ENCODE results near the gene BARD1. TPM values are rescaled to one million over a fixed set of nuclear protein-coding genes. Genes with fewer than 3 reads are reported as not detected.

Gene BARD1
- total and polyA plus RNA-seq, 2 of the 13 experiments (the other 11 are each of a cell fraction or from before 2014, with no cell fraction given), result 5.3 to 30.4 TPM

DNA sequence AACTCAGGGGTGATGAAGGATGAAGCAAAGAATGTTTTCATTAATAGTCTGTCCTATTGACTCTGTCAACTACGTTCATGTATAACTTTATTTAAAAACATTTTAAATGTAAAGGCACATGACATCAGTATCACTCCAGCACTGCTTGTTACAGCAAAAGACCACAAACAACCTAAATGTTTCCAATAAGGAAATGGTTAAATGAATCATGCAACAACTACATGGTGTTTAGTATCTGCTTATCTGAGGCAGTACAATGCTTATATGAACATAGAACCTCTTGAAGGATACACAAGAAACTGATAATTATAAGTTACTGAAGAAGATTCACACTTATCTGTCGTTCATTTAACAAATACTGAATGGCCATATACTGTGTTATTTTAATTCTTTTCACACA, 8.4 kb downstream of the BARD1 start:
- H3K79me2 ChIP-seq (ENCODE audit: insufficient read depth, low read length), result peaks cover 53% of the 10 kb centered on the region
- no peaks in the 10 kb centered on the region for H4K20me1 ChIP-seq (ENCODE audit: insufficient read depth, low read length)
- no peak overlapping the region for H3K4me3 ChIP-seq (replicated peaks in 1 of 3; ENCODE audit: insufficient read depth in 1 of 3, low read depth in 2 of 3, low read length in 3 of 3)
- WGBS (ENCODE audit: low lambda C conversion rate), result 95% methylated on average over 2 of the region's 2 CpGs
- BruUV-seq (replicated peaks), result no TSS peak
- no peak overlapping the region for H3K9ac ChIP-seq (ENCODE audit: insufficient read depth, low read depth, low read length)
- intact Hi-C loops (cut with micrococcal nuclease; ENCODE audit: unreplicated experiment), result no loop called here
- ATAC-seq (no peak), DNase-seq (ENCODE audit: low spot score) (no peak), FAIRE-seq (no peak)
- no peak overlapping the region for H2AFZ ChIP-seq (ENCODE audit: low read length)
- in situ Hi-C loops (cut with HindIII; ENCODE audit: extremely low pct_ligation_motif_present, low pct_unique_long_range_greater_than_20kb), result loop anchor here (25.0 kb wide), 1 partner anchor 1136 kb away; no protein-coding TSS in a partner anchor
- no peak overlapping the region for H3K27ac ChIP-seq (ENCODE audit: extremely low read length, insufficient read depth, low read length)
- CTCF ChIA-PET (ENCODE audit: low intra/inter-chr PET ratio, low total read pairs), result no interaction called here
- no peaks in the 10 kb centered on the region for H3K9me3 ChIP-seq (ENCODE audit: low read length)
- no peaks in the 10 kb centered on the region for H3K27me3 ChIP-seq (ENCODE audit: control insufficient read depth in 1 of 2, insufficient read depth in 2 of 2, low read length in 2 of 2)
- peaks cover 0 to 5% of the 10 kb centered on the region in 2 experiments; a peak in 1 of 5 replicates for H3K36me3 ChIP-seq (replicated peaks in 1 of 2; ENCODE audit: control insufficient read depth in 1 of 2, insufficient read depth in 2 of 2, low read length in 2 of 2)
- POLR2A ChIA-PET, result no interaction called here
- no peak overlapping the region for H3K4me2 ChIP-seq (ENCODE audit: low read depth, low read length)
- peaks cover 13% of the 10 kb centered on the region for H3K4me1 ChIP-seq (ENCODE audit: insufficient read depth, low read length)
- TF ChIP-seq, protein P1, sequence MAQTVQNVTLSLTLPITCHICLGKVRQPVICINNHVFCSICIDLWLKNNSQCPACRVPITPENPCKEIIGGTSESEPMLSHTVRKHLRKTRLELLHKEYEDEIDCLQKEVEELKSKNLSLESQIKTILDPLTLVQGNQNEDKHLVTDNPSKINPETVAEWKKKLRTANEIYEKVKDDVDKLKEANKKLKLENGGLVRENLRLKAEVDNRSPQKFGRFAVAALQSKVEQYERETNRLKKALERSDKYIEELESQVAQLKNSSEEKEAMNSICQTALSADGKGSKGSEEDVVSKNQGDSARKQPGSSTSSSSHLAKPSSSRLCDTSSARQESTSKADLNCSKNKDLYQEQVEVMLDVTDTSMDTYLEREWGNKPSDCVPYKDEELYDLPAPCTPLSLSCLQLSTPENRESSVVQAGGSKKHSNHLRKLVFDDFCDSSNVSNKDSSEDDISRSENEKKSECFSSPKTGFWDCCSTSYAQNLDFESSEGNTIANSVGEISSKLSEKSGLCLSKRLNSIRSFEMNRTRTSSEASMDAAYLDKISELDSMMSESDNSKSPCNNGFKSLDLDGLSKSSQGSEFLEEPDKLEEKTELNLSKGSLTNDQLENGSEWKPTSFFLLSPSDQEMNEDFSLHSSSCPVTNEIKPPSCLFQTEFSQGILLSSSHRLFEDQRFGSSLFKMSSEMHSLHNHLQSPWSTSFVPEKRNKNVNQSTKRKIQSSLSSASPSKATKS (CRISPR knock-in tag; IDR thresholded peaks at IDR 0.05), result no peak
- no peak for TF ChIP-seq ZNF549 (CRISPR knock-in tag; IDR thresholded peaks at IDR 0.05)
- TF ChIP-seq, protein P2, sequence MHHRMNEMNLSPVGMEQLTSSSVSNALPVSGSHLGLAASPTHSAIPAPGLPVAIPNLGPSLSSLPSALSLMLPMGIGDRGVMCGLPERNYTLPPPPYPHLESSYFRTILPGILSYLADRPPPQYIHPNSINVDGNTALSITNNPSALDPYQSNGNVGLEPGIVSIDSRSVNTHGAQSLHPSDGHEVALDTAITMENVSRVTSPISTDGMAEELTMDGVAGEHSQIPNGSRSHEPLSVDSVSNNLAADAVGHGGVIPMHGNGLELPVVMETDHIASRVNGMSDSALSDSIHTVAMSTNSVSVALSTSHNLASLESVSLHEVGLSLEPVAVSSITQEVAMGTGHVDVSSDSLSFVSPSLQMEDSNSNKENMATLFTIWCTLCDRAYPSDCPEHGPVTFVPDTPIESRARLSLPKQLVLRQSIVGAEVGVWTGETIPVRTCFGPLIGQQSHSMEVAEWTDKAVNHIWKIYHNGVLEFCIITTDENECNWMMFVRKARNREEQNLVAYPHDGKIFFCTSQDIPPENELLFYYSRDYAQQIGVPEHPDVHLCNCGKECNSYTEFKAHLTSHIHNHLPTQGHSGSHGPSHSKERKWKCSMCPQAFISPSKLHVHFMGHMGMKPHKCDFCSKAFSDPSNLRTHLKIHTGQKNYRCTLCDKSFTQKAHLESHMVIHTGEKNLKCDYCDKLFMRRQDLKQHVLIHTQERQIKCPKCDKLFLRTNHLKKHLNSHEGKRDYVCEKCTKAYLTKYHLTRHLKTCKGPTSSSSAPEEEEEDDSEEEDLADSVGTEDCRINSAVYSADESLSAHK (CRISPR knock-in tag; IDR thresholded peaks at IDR 0.05; ENCODE audit: borderline replicate concordance), result no peak
- TF ChIP-seq, protein P3, sequence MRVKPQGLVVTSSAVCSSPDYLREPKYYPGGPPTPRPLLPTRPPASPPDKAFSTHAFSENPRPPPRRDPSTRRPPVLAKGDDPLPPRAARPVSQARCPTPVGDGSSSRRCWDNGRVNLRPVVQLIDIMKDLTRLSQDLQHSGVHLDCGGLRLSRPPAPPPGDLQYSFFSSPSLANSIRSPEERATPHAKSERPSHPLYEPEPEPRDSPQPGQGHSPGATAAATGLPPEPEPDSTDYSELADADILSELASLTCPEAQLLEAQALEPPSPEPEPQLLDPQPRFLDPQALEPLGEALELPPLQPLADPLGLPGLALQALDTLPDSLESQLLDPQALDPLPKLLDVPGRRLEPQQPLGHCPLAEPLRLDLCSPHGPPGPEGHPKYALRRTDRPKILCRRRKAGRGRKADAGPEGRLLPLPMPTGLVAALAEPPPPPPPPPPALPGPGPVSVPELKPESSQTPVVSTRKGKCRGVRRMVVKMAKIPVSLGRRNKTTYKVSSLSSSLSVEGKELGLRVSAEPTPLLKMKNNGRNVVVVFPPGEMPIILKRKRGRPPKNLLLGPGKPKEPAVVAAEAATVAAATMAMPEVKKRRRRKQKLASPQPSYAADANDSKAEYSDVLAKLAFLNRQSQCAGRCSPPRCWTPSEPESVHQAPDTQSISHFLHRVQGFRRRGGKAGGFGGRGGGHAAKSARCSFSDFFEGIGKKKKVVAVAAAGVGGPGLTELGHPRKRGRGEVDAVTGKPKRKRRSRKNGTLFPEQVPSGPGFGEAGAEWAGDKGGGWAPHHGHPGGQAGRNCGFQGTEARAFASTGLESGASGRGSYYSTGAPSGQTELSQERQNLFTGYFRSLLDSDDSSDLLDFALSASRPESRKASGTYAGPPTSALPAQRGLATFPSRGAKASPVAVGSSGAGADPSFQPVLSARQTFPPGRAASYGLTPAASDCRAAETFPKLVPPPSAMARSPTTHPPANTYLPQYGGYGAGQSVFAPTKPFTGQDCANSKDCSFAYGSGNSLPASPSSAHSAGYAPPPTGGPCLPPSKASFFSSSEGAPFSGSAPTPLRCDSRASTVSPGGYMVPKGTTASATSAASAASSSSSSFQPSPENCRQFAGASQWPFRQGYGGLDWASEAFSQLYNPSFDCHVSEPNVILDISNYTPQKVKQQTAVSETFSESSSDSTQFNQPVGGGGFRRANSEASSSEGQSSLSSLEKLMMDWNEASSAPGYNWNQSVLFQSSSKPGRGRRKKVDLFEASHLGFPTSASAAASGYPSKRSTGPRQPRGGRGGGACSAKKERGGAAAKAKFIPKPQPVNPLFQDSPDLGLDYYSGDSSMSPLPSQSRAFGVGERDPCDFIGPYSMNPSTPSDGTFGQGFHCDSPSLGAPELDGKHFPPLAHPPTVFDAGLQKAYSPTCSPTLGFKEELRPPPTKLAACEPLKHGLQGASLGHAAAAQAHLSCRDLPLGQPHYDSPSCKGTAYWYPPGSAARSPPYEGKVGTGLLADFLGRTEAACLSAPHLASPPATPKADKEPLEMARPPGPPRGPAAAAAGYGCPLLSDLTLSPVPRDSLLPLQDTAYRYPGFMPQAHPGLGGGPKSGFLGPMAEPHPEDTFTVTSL (CRISPR knock-in tag; IDR thresholded peaks at IDR 0.05; ENCODE audit: borderline replicate concordance), result no peak
- no peak for TF ChIP-seq ZNF251 (CRISPR knock-in tag; IDR thresholded peaks at IDR 0.05)
- TF ChIP-seq ZSCAN21 (CRISPR knock-in tag; IDR thresholded peaks at IDR 0.05; ENCODE audit: borderline replicate concordance), result no peak
- TF ChIP-seq, protein P4, sequence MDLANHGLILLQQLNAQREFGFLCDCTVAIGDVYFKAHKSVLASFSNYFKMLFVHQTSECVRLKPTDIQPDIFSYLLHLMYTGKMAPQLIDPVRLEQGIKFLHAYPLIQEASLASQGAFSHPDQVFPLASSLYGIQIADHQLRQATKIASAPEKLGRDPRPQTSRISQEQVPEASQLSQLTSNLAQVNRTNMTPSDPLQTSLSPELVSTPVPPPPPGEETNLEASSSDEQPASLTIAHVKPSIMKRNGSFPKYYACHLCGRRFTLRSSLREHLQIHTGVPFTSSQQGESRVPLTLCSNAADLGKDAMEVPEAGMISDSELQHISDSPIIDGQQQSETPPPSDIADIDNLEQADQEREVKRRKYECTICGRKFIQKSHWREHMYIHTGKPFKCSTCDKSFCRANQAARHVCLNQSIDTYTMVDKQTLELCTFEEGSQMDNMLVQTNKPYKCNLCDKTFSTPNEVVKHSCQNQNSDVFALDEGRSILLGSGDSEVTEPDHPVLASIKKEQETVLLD (CRISPR knock-in tag; IDR thresholded peaks at IDR 0.05; ENCODE audit: low read depth), result no peak
- TF ChIP-seq, protein P5, sequence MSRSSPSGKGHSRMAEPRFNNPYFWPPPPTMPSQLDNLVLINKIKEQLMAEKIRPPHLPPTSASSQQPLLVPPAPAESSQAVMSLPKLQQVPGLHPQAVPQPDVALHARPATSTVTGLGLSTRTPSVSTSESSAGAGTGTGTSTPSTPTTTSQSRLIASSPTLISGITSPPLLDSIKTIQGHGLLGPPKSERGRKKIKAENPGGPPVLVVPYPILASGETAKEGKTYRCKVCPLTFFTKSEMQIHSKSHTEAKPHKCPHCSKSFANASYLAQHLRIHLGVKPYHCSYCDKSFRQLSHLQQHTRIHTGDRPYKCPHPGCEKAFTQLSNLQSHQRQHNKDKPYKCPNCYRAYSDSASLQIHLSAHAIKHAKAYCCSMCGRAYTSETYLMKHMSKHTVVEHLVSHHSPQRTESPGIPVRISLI (CRISPR knock-in tag; IDR thresholded peaks at IDR 0.05; ENCODE audit: borderline replicate concordance), result no peak
